Glomerular visceral epithelial cell (primary cell): ENCODE results near the gene STARD9.
A peak's percentile ranks its signal among the peaks of the same experiment; 100 is the strongest.
"Not testable (repeated sequence)": the region's sequence is repeated elsewhere in the genome, so short reads cannot be mapped to it uniquely, and the experiment has no call there.

ENCODE experiments used
- DNase-seq: peaks from one replicate; pipeline ENCODE4 v3.0.0-alpha.2; 2016; ENCODE audit errors: extremely low spot score

STARD9 gene

DNA sequence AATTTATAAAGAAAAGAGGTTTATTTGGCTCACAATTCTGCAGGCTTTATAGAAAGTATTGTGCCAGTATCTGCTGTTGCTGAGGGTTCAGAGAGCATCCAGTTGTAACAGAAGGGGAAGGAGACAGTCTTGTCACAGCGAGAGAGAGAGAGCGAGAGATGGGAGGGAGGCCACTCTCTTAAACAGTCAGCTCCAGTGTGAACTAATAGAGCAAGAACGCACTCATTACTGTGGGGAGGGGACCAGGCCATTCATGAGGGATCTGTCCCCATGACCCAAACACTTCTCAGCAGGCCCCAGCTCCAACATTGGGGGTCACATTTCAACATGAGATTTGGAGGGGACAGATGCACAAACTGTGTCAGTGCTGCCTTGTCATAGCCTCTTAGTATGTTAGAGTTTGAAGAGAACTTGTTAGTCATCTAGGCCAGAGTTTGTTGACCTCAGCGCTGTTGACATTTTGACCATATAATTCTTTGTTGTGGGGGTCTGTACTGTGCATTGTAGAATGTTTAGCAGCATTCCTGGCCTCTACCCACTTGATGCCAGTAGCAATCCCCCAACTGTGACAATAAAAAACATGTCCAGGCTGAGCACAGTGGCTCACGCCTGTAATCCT is 15.3 kb downstream of the STARD9 start:
- no peak for DNase-seq

DNA sequence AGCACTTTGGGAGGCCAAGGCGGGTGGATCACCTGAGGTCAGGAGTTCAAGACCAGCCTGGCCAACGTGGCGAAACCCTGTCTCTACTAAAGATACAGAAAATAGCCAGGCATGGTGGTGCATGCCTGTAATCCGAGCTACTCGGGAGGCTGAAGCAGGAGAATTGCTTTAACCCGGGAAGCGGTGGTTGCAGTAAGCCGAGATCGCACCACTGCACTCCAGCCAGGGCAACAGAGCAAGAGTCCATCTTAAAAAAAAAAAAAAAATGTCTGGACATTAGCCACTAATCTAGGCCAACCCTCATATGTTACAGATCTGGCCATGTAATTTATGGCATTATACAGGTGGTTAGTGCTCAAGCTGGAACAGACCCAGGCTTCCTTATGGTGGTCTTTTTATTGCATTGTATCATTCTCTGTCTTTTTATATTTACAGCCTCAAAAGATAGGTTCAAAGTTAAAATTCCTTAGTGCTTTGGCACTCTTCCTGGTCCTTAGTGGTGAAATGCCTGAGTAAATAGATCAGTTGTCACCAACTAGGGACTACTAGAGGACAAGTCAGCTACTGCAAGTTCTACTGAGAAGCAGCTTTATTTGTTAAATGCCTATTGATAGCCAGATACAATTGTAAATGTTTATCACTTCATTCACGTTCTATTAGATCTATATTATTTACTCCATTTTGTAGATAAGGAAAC is 16.0 kb downstream of the STARD9 start:
- DNase-seq = peak; percentile 49

DNA sequence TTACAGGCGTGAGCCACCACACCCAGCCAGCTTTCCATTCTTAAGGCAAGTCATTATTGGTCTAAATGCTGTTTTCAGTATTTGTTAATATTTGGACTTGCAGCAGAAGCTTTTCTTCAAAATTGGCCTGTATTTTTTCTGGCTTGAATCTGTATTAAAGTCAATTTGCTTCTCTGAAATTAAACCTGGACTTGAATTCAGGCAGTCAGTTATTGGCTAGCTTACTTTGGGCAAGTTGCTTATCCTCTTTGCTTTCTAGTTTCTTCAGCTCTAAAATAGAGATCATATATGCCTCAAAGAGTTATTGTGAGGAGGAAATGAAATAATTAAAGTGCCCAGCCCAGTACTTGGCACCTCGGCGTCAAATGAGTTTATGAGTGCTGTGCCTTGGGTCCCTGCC is 17.3 kb downstream of the STARD9 start:
- DNase-seq = no peak

DNA sequence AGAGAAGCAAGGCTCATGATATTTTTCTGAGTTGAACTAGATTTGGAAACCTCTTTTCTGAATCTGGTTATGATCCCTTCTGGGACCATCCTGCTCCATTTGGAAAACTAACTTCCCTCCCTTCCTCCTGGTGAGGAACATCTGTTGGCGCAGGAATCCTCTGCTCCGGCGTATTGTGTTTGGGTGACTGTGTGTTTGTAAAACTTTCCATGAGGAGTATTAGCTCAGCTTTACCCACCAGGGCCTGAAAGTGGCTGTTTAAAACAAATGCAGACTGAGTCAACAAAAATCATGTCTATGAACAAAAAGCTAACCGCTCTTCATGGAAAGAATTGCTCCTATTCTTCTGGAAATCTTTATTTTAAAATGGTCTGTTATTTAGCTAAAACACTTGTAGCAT is 17.7 kb downstream of the STARD9 start:
- DNase-seq = no peak

DNA sequence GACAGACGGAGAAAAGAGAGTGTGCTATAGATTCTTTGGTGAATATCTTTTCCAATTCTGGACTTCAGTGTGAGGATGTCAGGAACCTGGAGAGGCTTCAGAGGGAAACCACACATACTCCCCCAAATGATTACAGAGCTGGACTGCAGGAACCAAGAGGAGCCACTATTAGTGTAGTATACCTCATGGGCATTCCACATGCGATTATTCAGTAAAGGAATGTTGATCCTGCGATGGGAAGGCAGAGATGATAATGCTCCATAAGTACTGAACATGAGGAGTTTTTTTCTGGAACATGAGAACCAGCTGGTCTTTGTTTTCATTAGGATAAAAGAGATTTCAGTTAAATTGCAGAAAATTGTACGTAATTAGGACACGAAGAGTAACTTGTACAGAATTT is 18.7 kb downstream of the STARD9 start:
- no peak for DNase-seq

DNA sequence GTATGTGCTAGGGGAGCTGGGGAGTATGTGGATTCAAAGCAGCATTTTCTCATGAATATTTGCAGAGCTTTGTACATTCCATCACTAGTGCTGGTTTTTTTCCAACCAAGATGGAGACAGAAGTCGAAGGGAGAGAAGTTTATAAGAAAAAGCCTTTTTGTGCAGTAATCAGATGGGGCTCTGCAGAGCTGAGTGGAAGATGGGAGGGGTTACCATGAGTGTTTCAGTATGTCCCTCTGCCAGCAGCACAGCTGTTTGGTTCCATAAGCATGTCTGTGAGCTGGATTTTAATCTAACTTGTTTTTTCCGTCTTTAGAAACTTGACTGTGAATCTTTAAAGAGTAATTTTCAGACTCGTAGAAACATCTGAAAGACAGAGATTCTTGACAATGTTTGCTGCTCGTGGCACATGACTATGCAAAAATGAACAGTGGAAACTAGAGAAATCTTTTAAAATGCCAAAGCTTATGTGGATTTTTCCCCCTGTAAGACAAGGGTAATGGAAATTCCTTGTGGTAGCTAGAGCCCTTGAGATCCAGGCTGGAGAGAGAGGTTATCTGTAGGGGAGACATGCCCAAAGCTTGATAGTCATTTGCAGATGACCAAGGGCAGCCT is 20.3 kb downstream of the STARD9 start:
- DNase-seq = no peak

DNA sequence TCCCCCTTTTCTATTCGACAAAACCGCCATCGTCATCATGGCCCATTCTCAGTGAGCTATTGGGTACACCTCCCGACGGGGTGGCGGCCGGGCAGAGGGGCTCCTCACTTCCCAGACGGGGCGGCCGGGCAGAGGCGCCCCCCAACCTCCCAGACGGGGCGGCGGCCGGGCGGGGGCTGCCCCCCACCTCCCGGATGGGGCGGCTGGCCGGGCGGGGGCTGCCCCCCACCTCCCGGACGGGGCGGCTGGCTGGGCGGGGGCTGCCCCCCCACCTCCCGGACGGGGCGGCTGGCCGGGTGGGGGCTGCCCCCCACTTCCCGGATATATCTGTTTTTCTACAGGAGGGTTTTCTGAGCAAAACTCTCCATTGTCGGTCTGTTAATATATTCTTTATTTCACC is 25.9 kb downstream of the STARD9 start:
- not testable (repeated sequence) for DNase-seq

DNA sequence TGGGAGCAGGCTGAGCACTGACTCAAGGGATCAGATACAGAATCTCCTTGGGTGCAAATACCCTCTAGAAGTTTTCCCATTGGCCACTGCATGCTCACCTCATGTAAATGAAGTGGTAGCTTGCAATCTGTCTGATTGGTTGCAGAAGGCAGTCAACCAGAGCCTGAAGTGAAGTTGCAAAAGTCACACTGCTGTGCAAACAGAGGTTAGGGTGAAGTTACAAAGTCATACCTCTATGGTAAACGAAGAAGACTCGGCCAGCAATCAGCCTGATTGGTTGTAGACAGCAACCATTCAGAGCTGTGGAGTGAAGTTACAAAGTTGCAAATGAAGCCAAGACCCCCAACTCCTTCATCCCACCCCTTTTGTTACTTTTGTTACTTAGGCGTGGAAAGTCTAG is 27.1 kb downstream of the STARD9 start:
- DNase-seq = no peak

DNA sequence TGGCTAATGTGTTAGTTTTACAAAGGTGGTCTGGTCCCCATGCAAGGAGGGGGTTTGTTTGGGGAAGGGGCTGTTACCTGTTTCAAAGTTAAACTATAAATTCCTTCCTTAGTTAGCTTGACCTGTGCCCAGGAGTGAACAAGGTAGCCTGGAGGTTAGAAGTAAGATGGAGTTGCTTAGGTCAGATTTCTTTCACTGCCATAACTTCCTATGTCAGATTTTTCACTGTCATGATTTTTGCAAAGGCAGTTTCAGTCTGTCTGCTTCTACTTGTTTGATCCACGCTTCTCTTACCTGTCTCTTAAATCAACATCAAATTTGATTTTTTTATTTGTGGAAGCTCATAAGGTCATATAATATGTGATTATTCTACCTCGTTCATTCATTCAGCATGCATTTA is 28.6 kb downstream of the STARD9 start:
- no peak for DNase-seq

DNA sequence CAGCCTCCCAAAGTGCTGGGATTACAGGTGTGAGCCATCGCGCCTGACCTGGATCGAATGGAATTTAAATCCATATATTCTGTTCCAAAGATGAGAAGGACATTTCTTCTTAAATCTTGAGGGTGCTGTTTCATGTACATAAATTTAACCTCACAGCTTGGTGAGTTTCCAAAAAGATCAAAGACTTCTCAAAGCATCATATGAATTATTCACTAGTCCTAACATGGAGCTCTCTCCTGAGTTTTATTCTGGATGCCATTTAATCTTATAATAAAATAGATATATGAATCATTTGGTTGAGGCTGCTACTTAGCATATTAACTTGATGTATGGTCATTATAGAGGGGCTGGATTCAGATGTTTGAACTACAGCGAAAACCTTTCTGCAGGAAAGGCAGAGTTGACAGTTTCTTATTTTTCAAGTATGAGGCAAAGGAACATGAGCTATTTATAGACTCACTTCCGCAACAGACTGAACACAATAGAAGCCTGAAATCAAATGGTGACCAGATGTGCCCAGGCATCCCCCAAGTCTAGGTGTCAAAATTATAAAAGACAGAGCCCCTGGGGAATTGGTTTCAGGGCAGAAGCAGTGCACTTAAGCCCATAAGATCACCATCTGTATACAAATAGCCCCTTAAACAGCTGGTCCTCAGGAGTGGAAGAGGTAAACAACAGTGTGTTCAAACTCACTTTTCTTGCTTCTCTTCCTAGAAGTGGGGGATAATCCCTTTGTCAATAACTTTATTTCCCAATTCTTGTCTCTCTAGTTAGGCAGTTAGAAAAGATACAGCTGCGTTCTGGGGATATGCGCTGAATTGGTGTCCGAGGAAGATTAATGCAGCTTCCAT is 29.7 kb downstream of the STARD9 start:
- DNase-seq = no peak

DNA sequence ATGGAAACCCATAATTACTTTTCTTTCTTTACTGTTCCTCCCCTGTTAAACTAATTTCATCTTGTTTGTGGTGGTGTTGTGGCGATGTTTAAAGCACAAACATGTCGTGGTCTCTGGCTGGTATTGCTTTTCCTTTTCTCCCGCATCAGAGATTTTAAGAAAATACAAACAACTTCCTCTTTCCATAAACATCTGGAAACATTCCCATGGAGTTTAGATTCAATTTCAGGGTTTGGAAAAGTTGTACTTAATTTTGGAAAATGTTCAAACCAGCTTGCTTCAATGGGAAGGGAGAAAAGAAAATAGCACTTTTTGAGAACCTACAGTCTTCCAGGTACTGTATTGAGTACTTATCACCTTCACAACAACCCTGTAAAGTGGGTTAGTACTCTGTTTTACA is 30.4 kb downstream of the STARD9 start:
- no peak for DNase-seq

DNA sequence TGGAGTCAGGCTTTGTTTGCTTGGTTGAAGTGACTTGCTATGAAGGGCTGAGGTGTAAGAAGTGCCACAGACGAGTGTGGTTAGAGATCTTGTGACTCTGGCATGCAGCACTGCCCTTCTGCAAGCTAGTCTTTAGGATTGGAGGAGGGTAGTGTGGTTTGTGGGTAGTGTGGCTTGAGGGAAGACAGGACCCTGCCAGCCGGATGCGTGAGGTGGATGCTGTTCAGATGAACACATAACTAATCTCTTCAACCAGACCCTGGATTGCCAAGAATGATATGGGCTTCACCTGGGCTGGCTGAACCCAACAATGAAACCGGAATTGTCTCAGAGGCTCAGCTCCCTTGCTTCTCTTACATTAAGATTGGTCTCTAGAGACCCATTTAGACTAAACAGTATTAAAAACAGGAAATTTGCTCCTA is 32.7 kb downstream of the STARD9 start:
- DNase-seq = peak; percentile 91

DNA sequence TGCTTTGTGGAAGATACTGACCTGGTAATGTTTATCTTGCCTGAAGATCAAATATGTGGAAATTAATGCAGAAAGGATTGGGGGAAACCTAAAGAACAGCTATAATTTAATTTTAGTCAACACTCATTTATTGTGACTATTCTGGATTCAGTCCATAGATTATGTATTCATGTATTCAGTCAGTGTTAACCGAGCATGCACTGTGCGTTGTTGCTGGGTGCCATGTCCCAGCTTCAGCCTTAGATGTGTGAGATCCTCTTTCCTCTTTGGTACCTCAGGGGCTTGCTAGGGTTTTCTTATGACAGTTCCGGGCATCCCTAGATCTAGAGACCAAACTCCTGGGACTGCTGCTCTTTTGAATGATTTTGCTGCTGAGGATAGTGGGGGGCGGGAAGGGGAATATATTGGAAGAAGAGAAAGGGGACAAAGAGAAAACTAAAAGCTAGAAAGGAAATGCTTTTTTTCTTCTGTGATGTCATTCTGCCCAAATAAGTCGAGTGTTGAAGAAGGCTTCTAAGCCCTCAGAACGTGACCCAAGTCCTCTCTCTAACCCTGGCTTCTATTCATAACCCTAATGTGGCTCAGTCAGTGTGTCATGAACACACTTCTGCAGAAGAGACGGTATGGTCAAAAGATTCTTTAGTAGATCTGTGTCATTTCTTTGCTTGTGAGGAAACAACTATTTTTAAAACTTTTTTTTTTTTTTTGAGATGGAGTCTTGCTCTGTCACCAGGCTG is 33.5 kb downstream of the STARD9 start:
- no peak for DNase-seq

DNA sequence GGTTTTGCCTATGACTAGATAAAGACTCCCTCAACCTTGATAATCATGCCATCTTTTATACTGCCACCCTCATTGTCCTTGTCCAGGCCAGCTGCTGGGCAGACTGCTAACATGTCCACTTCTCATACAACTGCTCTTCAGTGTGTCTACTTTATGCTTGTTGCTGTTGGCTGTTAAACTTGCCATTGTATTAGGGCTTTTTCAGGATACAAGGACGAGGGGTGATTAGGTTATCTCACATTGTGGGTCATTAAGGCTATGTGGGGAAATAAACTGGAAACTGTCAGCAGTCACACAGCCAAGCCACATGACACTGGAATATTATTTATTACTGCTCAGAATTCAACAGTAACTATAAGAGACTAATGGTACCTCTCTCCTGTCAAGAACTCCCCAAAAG is 36.1 kb downstream of the STARD9 start:
- DNase-seq = no peak

DNA sequence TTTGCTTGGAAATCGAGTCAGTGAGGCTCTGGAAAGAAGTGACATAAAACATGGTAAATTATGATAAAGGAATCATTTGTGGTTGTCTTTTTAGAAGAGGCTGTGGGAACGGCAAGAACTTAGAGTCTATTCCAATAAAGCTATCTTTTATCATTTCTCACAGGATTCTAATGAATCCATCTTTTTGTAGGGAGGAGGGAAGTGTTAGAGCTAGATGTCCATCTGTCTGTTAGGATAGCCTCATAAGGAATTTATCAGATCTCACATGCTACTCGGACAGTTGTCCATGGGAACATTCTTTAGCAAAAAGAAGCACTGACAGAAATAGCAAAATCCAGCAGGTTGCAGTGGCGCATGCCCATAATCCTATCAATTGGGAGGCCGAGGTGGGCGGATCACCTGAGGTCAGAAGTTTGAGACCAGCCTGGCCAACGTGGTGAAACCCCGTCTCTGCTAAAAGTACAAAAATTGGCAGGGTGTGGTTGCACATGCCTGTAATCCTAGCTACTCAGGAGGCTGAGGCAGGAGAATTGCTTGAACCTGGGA is 37.0 kb downstream of the STARD9 start:
- no peak for DNase-seq

DNA sequence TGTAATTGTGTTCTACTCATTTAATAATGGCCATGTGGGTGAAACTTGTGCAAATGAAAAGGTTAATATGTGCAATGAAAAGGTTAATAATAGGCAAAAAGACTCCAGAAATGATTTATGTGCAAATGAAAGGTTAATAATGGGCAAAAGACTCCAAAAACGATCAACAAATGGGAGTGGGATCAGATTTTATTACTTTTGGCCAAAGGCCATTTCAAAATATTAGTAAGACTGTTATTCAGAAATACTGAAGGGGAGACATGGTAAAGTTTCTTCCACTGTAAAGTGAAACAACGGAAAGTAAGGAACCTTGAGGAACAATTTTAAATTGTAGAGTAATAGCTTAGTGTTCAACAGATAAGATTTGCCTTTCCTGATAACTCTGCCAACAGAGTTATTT is 40.7 kb downstream of the STARD9 start:
- no peak for DNase-seq

DNA sequence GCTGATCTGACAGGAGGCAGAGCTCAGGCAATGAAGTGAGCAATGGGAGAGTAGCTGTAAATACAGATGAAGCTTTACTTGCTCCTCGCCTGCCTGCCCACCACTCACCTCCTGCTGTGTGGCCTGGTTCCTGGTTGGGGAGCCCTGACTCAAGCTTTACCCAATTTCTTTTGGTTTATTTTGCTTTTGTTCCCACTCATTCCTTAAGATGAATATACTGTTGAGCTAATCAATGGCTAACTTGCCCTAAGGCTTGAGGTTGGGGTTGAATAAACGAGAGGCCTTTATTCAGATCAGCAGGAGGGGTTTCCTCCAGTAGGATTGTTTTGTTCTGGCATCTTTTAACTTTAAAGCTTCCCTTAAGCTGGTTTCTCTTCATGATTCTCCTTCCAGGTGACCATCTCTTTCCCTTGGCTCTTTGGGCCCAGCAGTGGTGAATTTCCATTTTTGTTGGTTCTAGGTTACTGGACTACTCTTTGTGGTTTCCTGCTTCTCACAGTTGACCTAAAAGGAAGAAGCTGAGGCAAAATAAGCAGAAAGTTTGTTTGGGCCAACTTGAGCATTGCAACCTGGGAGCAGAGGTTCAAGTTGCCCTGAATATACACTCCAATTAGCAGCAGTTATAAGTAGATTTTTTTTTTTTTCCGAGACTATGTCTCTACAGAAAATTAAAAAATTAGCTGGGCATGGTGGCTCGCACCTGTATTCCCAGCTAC is 44.4 kb downstream of the STARD9 start:
- DNase-seq = no peak

DNA sequence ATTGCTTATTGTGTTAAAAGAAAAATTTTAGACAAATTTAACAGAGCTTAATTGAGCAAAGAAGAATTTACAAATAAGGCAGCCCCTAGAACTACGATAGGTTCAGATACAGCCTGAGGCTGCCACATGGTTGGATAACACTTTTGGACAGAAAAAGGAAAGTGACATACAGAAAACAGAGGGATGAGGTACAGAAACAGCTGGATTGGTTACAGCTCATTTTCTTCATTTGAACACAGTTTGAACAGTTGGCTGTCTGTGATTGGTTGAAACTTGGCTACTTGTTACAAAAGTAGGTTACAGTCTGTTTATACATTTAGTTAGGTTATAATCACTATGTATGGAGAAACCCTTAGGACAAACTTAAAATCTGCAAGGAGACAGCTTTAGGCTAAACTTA is 46.0 kb downstream of the STARD9 start:
- no peak for DNase-seq

DNA sequence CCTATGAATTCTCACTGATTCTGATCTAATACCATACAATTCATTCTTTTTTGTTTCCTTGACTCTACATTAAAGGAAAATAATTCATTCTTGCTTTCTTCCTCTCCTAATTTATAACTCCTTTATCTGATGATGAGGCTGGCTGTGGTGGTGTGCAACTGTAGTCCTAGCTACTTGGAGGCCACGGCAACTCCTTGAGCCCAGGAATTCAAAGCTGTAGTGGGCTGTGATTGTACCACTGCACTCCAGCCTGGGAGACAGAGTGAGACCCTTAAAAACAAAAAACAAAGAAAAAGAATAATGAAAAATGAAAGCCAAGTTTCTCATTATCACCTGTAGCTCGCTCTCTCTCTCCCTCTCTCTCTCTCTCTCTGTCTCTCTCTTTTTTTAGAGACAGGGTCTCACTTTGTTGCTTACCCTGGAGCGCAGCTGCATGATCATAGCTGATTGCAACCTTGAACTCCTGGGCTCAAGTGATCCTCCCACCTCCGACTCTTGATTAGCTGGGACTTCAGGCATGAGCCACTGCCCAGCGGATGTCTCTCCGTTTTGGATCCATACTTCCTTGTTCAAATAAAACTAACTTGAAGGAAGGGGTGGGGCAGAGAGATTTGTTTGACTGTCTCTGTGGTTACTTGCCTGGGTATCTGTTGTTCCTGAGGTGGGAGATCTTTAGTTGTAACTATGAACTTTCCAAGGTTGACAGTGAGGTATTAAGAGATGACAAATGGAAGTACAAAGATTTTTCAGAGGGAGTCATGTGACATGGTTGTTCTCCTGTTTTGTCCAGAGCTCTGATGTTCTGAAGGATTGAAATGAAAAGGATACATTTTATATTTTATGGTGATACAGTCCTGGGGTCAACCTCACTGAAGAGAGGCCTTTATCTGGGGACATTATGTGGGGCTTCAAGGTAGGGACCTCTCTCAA is 46.9 kb downstream of the STARD9 start:
- no peak for DNase-seq

DNA sequence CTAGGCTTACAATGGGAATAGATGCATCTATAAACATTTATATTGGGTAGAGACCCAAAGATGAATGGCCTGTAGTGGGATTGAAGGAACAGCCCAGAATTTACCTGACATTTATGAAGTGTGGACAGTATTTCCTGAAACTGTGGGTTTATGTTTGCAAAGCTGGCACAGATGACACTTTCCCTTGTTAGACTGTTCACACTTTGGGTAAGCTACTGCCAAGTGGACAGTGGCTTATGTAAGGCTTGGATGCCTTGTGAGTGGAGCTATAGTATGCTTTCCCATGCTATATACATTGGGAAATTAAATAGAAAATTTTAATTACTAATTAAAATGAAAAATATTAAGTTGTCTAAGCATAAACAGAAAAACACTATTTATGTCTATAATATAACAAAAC is 48.5 kb downstream of the STARD9 start:
- no peak for DNase-seq
